HG02642 (cell line): ENCODE data around the gene SPATA13.

Source experiments
- ATAC-seq: cut with Tn5 transposase; IDR thresholded peaks from one replicate; pipeline ENCODE4 v1.9.1; 2021; ENCODE audit warnings: mild to moderate bottlenecking; ENCODE audit not compliant: unreplicated experiment, poor library complexity

SPATA13 gene

GRCh38 chr13:24138911-24139310 is 21.6 kb upstream of the SPATA13 start:
- ATAC-seq: no peak

GRCh38 chr13:24141333-24141910 is 19.1 kb upstream of the SPATA13 start:
- ATAC-seq: no peak

GRCh38 chr13:24142453-24142852 is 18.1 kb upstream of the SPATA13 start:
- no peak for ATAC-seq

GRCh38 chr13:24142886-24143285 is 17.6 kb upstream of the SPATA13 start:
- ATAC-seq: no peak

GRCh38 chr13:24145240-24145639 is 15.3 kb upstream of the SPATA13 start:
- no peak for ATAC-seq

GRCh38 chr13:24145674-24146073 is 14.8 kb upstream of the SPATA13 start:
- ATAC-seq: no peak

- ATAC-seq: no peak
Measured at GRCh38 chr13:24146961-24147569, 13.5 kb upstream of the SPATA13 start.

GRCh38 chr13:24147570-24147963 is 13.0 kb upstream of the SPATA13 start:
- no peak for ATAC-seq

- no peak for ATAC-seq
Measured at GRCh38 chr13:24148414-24149235, 11.9 kb upstream of the SPATA13 start.

- ATAC-seq: no peak
Measured at GRCh38 chr13:24149246-24150032, 11.1 kb upstream of the SPATA13 start.

- no peak for ATAC-seq
Measured at GRCh38 chr13:24150572-24150971, 9.9 kb upstream of the SPATA13 start.

GRCh38 chr13:24151864-24152263 is 8.7 kb upstream of the SPATA13 start:
- ATAC-seq: no peak

- no peak for ATAC-seq
Measured at GRCh38 chr13:24152292-24153214, 8.0 kb upstream of the SPATA13 start.

GRCh38 chr13:24153347-24153746 is 7.2 kb upstream of the SPATA13 start:
- ATAC-seq: no peak

- no peak for ATAC-seq
Measured at GRCh38 chr13:24153979-24154701, 6.4 kb upstream of the SPATA13 start.

GRCh38 chr13:24159357-24159756 is 1.2 kb upstream of the SPATA13 start:
- no peak for ATAC-seq

GRCh38 chr13:24161010-24161775 is 673 bp downstream of the SPATA13 start:
- ATAC-seq: peak; percentile 52

- ATAC-seq: no peak
Measured at GRCh38 chr13:24161980-24162525, 1.5 kb downstream of the SPATA13 start.
